WTC11 (cell line): ENCODE results near the gene ITGAV. TPM values are rescaled to one million over a fixed set of nuclear protein-coding genes. Genes with fewer than 3 reads are reported as not detected.

Experiments
- ATAC-seq: fragments of 200-7000 bp; cut with Tn5 transposase; 2 replicates; pipeline ENCODE4 v1.10.0; 2021; ENCODE audit warnings: mild to moderate bottlenecking, moderate library complexity
- CTCF ChIA-PET: fragments of 300-600 bp; sonication (Branson Sonifier 250); formaldehyde crosslinking; loops from one replicate; lab custom pipeline; 2021; ENCODE audit warnings: antibody characterized with exemption; lab: Charles Lee
- POLR2A ChIA-PET: fragments of 350-600 bp; sonication (Branson Sonifier 250); formaldehyde crosslinking; loops from one replicate; lab custom pipeline; 2021; ENCODE audit warnings: antibody characterized with exemption; lab: Charles Lee
- DNase-seq: peaks from one replicate; pipeline ENCODE4 v3.0.0; 2021; ENCODE audit warnings: low spot score
- H3K27ac Mint-ChIP-seq: 2 replicates; pipeline ENCODE4 v1.8.0; 2021; ENCODE audit warnings: mixed read lengths
- H3K27me3 Mint-ChIP-seq: 2 replicates; pipeline ENCODE4 v1.8.0; 2021; ENCODE audit warnings: low read depth, mild to moderate bottlenecking, moderate library complexity, mixed read lengths
- H3K36me3 Mint-ChIP-seq: 2 replicates; pipeline ENCODE4 v1.8.0; 2021; ENCODE audit warnings: mixed read lengths
- H3K4me1 Mint-ChIP-seq: 2 replicates; pipeline ENCODE4 v1.8.0; 2022; ENCODE audit warnings: mixed read lengths
- H3K4me3 Mint-ChIP-seq: 2 replicates; pipeline ENCODE4 v1.8.0; 2021; ENCODE audit warnings: mild to moderate bottlenecking, moderate library complexity, mixed read lengths
- H3K9me3 Mint-ChIP-seq: 2 replicates; pipeline ENCODE4 v1.8.0; 2021; ENCODE audit warnings: mixed read lengths
- ELF4 ChIP-seq: sonication (generic); formaldehyde crosslinking; IDR thresholded peaks from 2 replicates; pipeline ENCODE4 v1.8.1; 2022; ENCODE audit warnings: low read depth, mild to moderate bottlenecking, moderate library complexity, missing genetic modification reagents
- ETV6 ChIP-seq: sonication (generic); formaldehyde crosslinking; IDR thresholded peaks from 2 replicates; pipeline ENCODE4 v1.8.1; 2022; ENCODE audit warnings: mild to moderate bottlenecking, missing genetic modification reagents
- FOXP1 ChIP-seq: sonication (generic); formaldehyde crosslinking; IDR thresholded peaks from 2 replicates; pipeline ENCODE4 v1.8.0; 2022; ENCODE audit warnings: missing genetic modification reagents, mild to moderate bottlenecking, moderate library complexity, borderline replicate concordance
- GRHL2 ChIP-seq: fragments of 250-450 bp; sonication (Bioruptor Pico); IDR thresholded peaks from 2 replicates; pipeline ENCODE4 v1.8.0; 2022; ENCODE audit warnings: mild to moderate bottlenecking, moderate library complexity; ENCODE audit not compliant: insufficient replicate concordance, severe bottlenecking
- GTF2I ChIP-seq: fragments of 250-450 bp; sonication (Bioruptor Pico); conservative IDR thresholded peaks from 2 replicates; pipeline ENCODE4 v1.4.0; 2021; ENCODE audit warnings: mild to moderate bottlenecking
- JAZF1 ChIP-seq: fragments of 250-450 bp; sonication (Bioruptor Pico); IDR thresholded peaks from 2 replicates; pipeline ENCODE4 v1.9.0; 2021; ENCODE audit warnings: moderate library complexity, mild to moderate bottlenecking, inconsistent platforms
- JUN ChIP-seq: sonication (generic); formaldehyde crosslinking; IDR thresholded peaks from 2 replicates; pipeline ENCODE4 v1.8.0; 2023; ENCODE audit warnings: mild to moderate bottlenecking, missing genetic modification reagents
- RORB ChIP-seq: fragments of 250-450 bp; sonication (Bioruptor Pico); IDR thresholded peaks from 2 replicates; pipeline ENCODE4 v1.9.0; 2021; ENCODE audit warnings: mild to moderate bottlenecking
- SMAD3 ChIP-seq: sonication (generic); formaldehyde crosslinking; IDR thresholded peaks from 2 replicates; pipeline ENCODE4 v1.8.0; 2022; ENCODE audit warnings: missing genetic modification reagents, mild to moderate bottlenecking, borderline replicate concordance
- SMAD4 ChIP-seq: sonication (generic); formaldehyde crosslinking; IDR thresholded peaks from 2 replicates; pipeline ENCODE4 v1.8.0; 2022; ENCODE audit warnings: mild to moderate bottlenecking, missing genetic modification reagents
- SOX15 ChIP-seq: fragments of 250-450 bp; sonication (Bioruptor Pico); IDR thresholded peaks from 2 replicates; pipeline ENCODE4 v1.9.0; 2021; ENCODE audit warnings: mild to moderate bottlenecking
- TEAD4 ChIP-seq: sonication (generic); formaldehyde crosslinking; IDR thresholded peaks from 2 replicates; pipeline ENCODE4 v1.8.0; 2022; ENCODE audit warnings: mild to moderate bottlenecking, missing genetic modification reagents
- ZNF232 ChIP-seq: sonication (generic); formaldehyde crosslinking; IDR thresholded peaks from 2 replicates; pipeline ENCODE4 v1.8.0; 2022; ENCODE audit warnings: mild to moderate bottlenecking, missing genetic modification reagents
- total RNA-seq: library from RNA; stranded (reverse); gene quantifications from 3 replicates; pipeline ENCODE4 v1.2.3, GENCODE V29; 2021
- TF ChIP-seq, protein P1 (sequence below): sonication (generic); formaldehyde crosslinking; IDR thresholded peaks from 2 replicates; pipeline ENCODE4 v1.8.1; 2022; ENCODE audit warnings: missing genetic modification reagents, borderline replicate concordance
- TF ChIP-seq, protein P2 (sequence below): sonication (generic); formaldehyde crosslinking; IDR thresholded peaks from 2 replicates; pipeline ENCODE4 v1.8.0; 2023; ENCODE audit warnings: missing genetic modification reagents, mild to moderate bottlenecking, borderline replicate concordance
- TF ChIP-seq, protein P3 (sequence below): sonication (generic); formaldehyde crosslinking; conservative IDR thresholded peaks from 2 replicates; pipeline ENCODE4 v1.8.1; 2023; ENCODE audit warnings: mild to moderate bottlenecking, low read depth, missing genetic modification reagents, moderate library complexity
- TF ChIP-seq, protein P4 (sequence below): fragments of 250-450 bp; sonication (Bioruptor Pico); IDR thresholded peaks from 2 replicates; pipeline ENCODE4 v1.9.0; 2021; ENCODE audit warnings: moderate library complexity, mild to moderate bottlenecking, inconsistent platforms, borderline replicate concordance
- TF ChIP-seq, protein P5 (sequence below): fragments of 200-600 bp; IDR thresholded peaks from 2 replicates; pipeline ENCODE4 v1.8.0; 2022; ENCODE audit warnings: antibody characterized with exemption
- TF ChIP-seq, protein P6 (sequence below): sonication (generic); formaldehyde crosslinking; IDR thresholded peaks from 2 replicates; pipeline ENCODE4 v1.8.1; 2022; ENCODE audit warnings: mild to moderate bottlenecking, moderate library complexity, missing genetic modification reagents
- TF ChIP-seq, protein P7 (sequence below): fragments of 250-450 bp; sonication (Bioruptor Pico); conservative IDR thresholded peaks from 2 replicates; pipeline ENCODE4 v1.9.0; 2021; ENCODE audit warnings: mild to moderate bottlenecking

The ITGAV gene
- total RNA-seq, 1 experiment from 2014 or later, result 30.0 TPM

DNA sequence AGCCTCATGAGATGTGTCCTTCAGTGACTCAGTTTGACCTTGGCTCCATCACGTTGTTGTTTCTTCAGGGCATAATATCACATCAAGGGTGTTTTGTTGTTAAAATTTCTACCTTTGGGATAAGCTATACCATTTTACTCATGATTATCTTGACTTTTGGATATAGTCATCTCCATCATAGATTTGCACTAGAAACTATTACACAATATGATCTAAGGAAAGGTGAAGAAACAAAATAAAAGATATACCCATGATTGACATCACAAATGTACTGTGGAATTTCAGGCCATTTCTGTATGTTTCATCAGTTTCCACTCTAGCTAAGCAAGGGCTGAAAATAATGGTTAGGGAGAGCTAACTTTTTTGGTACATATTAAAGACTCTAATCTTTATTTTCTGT, 79.3 kb downstream of the ITGAV start (continued):
- TF ChIP-seq SMAD3 (CRISPR knock-in tag), result no peak
- TF ChIP-seq, protein P1, sequence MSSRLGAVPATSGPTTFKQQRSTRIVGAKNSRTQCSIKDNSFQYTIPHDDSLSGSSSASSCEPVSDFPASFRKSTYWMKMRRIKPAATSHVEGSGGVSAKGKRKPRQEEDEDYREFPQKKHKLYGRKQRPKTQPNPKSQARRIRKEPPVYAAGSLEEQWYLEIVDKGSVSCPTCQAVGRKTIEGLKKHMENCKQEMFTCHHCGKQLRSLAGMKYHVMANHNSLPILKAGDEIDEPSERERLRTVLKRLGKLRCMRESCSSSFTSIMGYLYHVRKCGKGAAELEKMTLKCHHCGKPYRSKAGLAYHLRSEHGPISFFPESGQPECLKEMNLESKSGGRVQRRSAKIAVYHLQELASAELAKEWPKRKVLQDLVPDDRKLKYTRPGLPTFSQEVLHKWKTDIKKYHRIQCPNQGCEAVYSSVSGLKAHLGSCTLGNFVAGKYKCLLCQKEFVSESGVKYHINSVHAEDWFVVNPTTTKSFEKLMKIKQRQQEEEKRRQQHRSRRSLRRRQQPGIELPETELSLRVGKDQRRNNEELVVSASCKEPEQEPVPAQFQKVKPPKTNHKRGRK (CRISPR knock-in tag), result no peak

DNA sequence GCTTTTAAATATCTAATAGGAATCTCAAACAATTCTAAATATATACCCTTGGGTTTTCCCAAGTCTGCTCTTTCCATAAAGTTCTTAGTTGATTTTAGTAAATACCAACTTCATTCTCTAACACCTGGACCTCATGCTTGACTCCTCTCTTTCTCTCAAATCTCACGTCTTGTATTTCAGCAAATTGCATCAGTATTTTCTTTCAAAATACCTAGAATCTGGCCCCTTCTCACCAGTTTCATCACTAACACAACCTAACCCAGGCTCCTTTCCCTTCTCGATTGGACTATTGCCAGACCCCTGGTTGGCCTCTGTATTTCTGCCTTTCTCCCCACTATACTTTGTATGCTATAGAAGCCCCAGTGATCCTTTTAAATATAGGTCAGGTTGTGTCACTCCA, 81.0 kb downstream of the ITGAV start:
- H3K27me3 Mint-ChIP-seq, result no peaks in the 10 kb centered on the region
- ATAC-seq, result no peak
- no peak for DNase-seq
- POLR2A ChIA-PET, result no interaction called here
- H3K27ac Mint-ChIP-seq, result no peak overlapping the region
- peaks cover 18% of the 10 kb centered on the region for H3K9me3 Mint-ChIP-seq
- H3K4me3 Mint-ChIP-seq, result no peak overlapping the region
- CTCF ChIA-PET, result no interaction called here
- TF ChIP-seq, protein P2, sequence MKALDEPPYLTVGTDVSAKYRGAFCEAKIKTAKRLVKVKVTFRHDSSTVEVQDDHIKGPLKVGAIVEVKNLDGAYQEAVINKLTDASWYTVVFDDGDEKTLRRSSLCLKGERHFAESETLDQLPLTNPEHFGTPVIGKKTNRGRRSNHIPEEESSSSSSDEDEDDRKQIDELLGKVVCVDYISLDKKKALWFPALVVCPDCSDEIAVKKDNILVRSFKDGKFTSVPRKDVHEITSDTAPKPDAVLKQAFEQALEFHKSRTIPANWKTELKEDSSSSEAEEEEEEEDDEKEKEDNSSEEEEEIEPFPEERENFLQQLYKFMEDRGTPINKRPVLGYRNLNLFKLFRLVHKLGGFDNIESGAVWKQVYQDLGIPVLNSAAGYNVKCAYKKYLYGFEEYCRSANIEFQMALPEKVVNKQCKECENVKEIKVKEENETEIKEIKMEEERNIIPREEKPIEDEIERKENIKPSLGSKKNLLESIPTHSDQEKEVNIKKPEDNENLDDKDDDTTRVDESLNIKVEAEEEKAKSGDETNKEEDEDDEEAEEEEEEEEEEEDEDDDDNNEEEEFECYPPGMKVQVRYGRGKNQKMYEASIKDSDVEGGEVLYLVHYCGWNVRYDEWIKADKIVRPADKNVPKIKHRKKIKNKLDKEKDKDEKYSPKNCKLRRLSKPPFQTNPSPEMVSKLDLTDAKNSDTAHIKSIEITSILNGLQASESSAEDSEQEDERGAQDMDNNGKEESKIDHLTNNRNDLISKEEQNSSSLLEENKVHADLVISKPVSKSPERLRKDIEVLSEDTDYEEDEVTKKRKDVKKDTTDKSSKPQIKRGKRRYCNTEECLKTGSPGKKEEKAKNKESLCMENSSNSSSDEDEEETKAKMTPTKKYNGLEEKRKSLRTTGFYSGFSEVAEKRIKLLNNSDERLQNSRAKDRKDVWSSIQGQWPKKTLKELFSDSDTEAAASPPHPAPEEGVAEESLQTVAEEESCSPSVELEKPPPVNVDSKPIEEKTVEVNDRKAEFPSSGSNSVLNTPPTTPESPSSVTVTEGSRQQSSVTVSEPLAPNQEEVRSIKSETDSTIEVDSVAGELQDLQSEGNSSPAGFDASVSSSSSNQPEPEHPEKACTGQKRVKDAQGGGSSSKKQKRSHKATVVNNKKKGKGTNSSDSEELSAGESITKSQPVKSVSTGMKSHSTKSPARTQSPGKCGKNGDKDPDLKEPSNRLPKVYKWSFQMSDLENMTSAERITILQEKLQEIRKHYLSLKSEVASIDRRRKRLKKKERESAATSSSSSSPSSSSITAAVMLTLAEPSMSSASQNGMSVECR (CRISPR knock-in tag), result no peak
- TF ChIP-seq, protein P3, sequence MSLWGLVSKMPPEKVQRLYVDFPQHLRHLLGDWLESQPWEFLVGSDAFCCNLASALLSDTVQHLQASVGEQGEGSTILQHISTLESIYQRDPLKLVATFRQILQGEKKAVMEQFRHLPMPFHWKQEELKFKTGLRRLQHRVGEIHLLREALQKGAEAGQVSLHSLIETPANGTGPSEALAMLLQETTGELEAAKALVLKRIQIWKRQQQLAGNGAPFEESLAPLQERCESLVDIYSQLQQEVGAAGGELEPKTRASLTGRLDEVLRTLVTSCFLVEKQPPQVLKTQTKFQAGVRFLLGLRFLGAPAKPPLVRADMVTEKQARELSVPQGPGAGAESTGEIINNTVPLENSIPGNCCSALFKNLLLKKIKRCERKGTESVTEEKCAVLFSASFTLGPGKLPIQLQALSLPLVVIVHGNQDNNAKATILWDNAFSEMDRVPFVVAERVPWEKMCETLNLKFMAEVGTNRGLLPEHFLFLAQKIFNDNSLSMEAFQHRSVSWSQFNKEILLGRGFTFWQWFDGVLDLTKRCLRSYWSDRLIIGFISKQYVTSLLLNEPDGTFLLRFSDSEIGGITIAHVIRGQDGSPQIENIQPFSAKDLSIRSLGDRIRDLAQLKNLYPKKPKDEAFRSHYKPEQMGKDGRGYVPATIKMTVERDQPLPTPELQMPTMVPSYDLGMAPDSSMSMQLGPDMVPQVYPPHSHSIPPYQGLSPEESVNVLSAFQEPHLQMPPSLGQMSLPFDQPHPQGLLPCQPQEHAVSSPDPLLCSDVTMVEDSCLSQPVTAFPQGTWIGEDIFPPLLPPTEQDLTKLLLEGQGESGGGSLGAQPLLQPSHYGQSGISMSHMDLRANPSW (CRISPR knock-in tag), result no peak
- TF ChIP-seq, protein P4, sequence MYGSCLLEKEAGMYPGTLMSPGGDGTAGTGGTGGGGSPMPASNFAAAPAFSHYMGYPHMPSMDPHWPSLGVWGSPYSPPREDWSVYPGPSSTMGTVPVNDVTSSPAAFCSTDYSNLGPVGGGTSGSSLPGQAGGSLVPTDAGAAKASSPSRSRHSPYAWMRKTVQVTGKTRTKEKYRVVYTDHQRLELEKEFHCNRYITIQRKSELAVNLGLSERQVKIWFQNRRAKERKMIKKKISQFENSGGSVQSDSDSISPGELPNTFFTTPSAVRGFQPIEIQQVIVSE (CRISPR knock-in tag), result no peak
- TF ChIP-seq RORB (CRISPR knock-in tag) (no peak), TEAD4 (CRISPR knock-in tag) (no peak), ETV6 (no peak), ZNF232 (no peak), SOX15 (no peak), JAZF1 (CRISPR knock-in tag) (no peak), FOXP1 (CRISPR knock-in tag) (no peak), ELF4 (CRISPR knock-in tag) (no peak)
- TF ChIP-seq, all 79 proteins: peak for 0
- H3K4me1 Mint-ChIP-seq, result no peaks in the 10 kb centered on the region
- peaks cover 80% of the 10 kb centered on the region for H3K36me3 Mint-ChIP-seq

DNA sequence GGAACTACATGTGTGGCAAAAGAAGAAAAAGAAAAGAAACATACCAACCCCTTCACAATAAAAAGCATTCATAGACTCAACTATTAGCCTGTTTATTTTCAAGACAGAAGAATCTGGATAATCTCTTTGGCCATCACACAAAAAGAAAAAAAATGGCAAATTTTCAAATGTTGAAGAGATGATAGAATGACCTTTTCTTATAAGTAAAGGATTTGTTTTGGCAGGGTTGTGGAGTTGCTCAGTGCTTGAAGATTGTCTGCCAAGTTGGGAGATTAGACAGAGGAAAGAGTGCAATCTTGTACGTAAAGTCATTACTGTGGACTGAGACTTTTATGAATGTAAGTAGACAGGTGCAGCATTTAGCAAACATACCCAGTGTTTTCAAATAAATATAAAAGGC, 85.5 kb downstream of the ITGAV start:
- peaks cover 18% of the 10 kb centered on the region for H3K9me3 Mint-ChIP-seq
- ChIA-PET POLR2A (no interaction called here), CTCF (interaction anchor here (1.0 kb wide), 1 partner anchor 105 kb away, joined by 6 read pairs; no protein-coding TSS in a partner anchor)
- H3K4me1 Mint-ChIP-seq, result no peaks in the 10 kb centered on the region
- ATAC-seq, result no peak
- no peak overlapping the region for H3K27ac Mint-ChIP-seq
- H3K36me3 Mint-ChIP-seq, result peaks cover 53% of the 10 kb centered on the region
- no peaks in the 10 kb centered on the region for H3K27me3 Mint-ChIP-seq
- H3K4me3 Mint-ChIP-seq, result no peak overlapping the region
- DNase-seq, result no peak
- TF ChIP-seq, protein P5, sequence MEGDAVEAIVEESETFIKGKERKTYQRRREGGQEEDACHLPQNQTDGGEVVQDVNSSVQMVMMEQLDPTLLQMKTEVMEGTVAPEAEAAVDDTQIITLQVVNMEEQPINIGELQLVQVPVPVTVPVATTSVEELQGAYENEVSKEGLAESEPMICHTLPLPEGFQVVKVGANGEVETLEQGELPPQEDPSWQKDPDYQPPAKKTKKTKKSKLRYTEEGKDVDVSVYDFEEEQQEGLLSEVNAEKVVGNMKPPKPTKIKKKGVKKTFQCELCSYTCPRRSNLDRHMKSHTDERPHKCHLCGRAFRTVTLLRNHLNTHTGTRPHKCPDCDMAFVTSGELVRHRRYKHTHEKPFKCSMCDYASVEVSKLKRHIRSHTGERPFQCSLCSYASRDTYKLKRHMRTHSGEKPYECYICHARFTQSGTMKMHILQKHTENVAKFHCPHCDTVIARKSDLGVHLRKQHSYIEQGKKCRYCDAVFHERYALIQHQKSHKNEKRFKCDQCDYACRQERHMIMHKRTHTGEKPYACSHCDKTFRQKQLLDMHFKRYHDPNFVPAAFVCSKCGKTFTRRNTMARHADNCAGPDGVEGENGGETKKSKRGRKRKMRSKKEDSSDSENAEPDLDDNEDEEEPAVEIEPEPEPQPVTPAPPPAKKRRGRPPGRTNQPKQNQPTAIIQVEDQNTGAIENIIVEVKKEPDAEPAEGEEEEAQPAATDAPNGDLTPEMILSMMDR, result no peak
- TF ChIP-seq GTF2I (no peak), GRHL2 (CRISPR knock-in tag) (no peak), JUN (CRISPR knock-in tag) (no peak), SMAD4 (CRISPR knock-in tag) (no peak)
- TF ChIP-seq, protein P6, sequence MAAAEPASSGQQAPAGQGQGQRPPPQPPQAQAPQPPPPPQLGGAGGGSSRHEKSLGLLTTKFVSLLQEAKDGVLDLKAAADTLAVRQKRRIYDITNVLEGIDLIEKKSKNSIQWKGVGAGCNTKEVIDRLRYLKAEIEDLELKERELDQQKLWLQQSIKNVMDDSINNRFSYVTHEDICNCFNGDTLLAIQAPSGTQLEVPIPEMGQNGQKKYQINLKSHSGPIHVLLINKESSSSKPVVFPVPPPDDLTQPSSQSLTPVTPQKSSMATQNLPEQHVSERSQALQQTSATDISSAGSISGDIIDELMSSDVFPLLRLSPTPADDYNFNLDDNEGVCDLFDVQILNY (CRISPR knock-in tag), result no peak
- TF ChIP-seq, protein P7, sequence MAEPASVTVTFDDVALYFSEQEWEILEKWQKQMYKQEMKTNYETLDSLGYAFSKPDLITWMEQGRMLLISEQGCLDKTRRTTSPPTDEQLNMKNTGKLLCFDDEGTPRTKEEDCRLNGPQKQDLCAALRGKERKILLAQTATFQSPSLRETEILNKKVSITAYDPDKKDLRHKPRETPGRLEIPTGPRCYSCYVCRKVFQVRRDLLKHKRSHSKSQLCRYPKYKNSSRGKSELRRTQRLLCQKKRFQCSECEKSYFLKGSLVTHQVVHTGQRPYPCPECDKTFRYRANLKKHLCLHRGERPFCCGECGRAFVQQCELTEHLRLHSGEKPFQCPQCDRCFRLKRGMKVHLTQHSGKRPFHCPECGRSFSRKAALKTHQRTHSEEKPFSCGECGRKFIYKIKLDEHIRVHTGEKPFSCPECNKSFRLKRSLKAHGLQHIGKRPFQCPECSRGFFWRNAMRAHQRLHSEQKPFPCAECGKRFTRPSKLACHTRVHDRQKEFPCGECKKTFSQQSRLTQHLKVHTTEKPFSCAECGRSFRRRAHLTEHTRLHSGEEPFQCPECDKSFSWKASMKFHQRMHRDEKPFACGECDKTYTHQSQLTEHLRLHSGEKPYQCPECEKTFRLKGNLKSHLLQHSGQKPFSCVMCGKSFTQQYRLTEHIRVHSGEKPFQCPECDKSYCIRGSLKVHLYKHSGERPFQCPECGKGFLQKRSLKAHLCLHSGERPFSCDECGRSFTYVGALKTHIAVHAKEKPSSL, result no peak
